Cardiac muscle cell (in vitro differentiated cells and primary cell): ENCODE measurements around the gene DOC2A. TPM values are rescaled to one million over a fixed set of nuclear protein-coding genes. Genes with fewer than 3 reads are reported as not detected.
A peak's percentile ranks its signal among the peaks of the same experiment; 100 is the strongest.

Experiments used
- DNase-seq, 2 donors: peaks; one replicate each; pipeline versions ENCODE4 v3.0.0 to v3.0.0-alpha.2; 2010 to 2017; ENCODE audit warnings: low read depth in 1 of 2, low spot score in 1 of 2
- H3K27ac ChIP-seq: fragments of 200-600 bp; sonication (generic); 2 replicates; pipeline ENCODE4 v1.5.1; 2016
- H3K27me3 ChIP-seq: fragments of 200-600 bp; sonication (generic); 2 replicates; pipeline ENCODE4 v1.6.0; 2016; ENCODE audit warnings: control low read depth
- H3K36me3 ChIP-seq: fragments of 200-600 bp; sonication (generic); 2 replicates; pipeline ENCODE4 v1.5.1; 2016; ENCODE audit warnings: control low read depth
- H3K4me1 ChIP-seq: fragments of 200-600 bp; sonication (generic); 2 replicates; pipeline ENCODE4 v1.8.1; 2017; ENCODE audit warnings: low read depth, mild to moderate bottlenecking, mixed run types
- H3K4me3 ChIP-seq: fragments of 200-600 bp; sonication (generic); 2 replicates; pipeline ENCODE4 v1.5.1; 2016; ENCODE audit warnings: mild to moderate bottlenecking
- H3K9me3 ChIP-seq: fragments of 200-600 bp; sonication (generic); 2 replicates; pipeline ENCODE4 v1.5.1; 2017; ENCODE audit warnings: low read depth, mild to moderate bottlenecking, control low read depth
- polyA plus RNA-seq: library from polyadenylated mRNA; unstranded; fragments of >200 nt; fragmentation: Nextera tagmentation; extraction: Ambion mirVana; gene quantifications from 2 replicates; pipeline ENCODE4 v1.2.1, GENCODE V29; 2016
- total RNA-seq: library from RNA; depleted of rRNA; stranded (reverse); fragments of >200 nt; gene quantifications from 2 replicates; pipeline ENCODE4 v1.2.3, GENCODE V29; 2016
- TF ChIP-seq, protein P1 (sequence below): IDR thresholded peaks from 2 replicates; pipeline ENCODE4 v1.5.1; 2012; ENCODE audit warnings: low read depth, mild to moderate bottlenecking, low read length

The DOC2A gene
- total and polyA plus RNA-seq, 2 experiments from 2014 or later = 3.3 to 7.2 TPM

GRCh38 chr16:30040221-30040620, 29.4 kb upstream of the DOC2A start:
- H3K4me1 ChIP-seq = no peaks in the 10 kb centered on the region
- no peak overlapping the region for H3K4me3 ChIP-seq
- no peak for DNase-seq
- H3K36me3 ChIP-seq = no peaks in the 10 kb centered on the region
- H3K9me3 ChIP-seq = no peaks in the 10 kb centered on the region
- H3K27me3 ChIP-seq = peaks cover 25% of the 10 kb centered on the region
- no peak overlapping the region for H3K27ac ChIP-seq
- TF ChIP-seq, protein P1, sequence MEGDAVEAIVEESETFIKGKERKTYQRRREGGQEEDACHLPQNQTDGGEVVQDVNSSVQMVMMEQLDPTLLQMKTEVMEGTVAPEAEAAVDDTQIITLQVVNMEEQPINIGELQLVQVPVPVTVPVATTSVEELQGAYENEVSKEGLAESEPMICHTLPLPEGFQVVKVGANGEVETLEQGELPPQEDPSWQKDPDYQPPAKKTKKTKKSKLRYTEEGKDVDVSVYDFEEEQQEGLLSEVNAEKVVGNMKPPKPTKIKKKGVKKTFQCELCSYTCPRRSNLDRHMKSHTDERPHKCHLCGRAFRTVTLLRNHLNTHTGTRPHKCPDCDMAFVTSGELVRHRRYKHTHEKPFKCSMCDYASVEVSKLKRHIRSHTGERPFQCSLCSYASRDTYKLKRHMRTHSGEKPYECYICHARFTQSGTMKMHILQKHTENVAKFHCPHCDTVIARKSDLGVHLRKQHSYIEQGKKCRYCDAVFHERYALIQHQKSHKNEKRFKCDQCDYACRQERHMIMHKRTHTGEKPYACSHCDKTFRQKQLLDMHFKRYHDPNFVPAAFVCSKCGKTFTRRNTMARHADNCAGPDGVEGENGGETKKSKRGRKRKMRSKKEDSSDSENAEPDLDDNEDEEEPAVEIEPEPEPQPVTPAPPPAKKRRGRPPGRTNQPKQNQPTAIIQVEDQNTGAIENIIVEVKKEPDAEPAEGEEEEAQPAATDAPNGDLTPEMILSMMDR = no peak

- no peaks in the 10 kb centered on the region for H3K36me3 ChIP-seq
- H3K27me3 ChIP-seq = peaks cover 52% of the 10 kb centered on the region
- H3K27ac ChIP-seq = no peak overlapping the region
- H3K4me3 ChIP-seq = no peak overlapping the region
- H3K9me3 ChIP-seq = no peaks in the 10 kb centered on the region
- DNase-seq = no peak
- no peaks in the 10 kb centered on the region for H3K4me1 ChIP-seq
- TF ChIP-seq, protein P1 = no peak
Observed at GRCh38 chr16:30033270-30033669, 22.4 kb upstream of the DOC2A start.

DNA sequence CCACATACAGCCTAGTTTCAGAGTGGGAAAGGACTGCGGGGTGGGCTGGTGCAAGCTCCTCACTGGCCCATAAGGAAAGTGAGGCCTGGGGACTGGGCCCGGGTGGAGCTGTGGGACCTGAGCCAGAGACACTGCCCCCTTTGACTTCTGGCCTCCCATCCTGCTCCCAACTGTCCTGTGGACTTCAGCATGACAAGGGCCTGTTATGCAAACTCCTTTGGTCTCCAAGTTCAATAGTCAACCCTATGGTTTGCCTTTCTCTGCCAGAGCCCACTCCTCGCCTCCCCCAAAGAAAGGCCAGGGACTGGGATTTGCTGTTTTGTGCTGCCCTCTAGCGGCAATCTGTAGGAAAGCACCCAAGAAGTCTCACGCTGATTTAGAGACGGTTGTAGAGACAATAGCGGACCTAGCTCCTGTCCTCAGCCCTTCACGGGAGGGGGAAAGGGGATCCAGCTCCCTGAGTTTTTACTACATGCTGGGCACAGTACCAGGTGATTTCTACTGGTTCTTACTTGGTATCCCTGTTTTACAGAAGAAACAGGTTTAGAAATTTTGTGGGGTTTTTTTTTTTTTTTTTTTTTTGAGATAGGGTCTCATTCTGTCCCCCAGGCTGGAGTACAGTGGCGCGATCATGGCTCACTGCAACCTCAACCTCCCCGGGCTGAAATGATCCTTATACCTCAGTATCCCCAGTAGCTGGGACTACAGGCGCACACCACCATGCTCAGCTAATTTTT, 21.4 kb upstream of the DOC2A start:
- Histone ChIP-seq H3K4me3 (no peak overlapping the region), H3K36me3 (no peaks in the 10 kb centered on the region), H3K27me3 (peaks cover 52% of the 10 kb centered on the region), H3K9me3 (no peaks in the 10 kb centered on the region), H3K4me1 (no peaks in the 10 kb centered on the region), H3K27ac (no peak overlapping the region)
- TF ChIP-seq, protein P1 = peak; percentile 88
- peak; percentile 71 to 78 for DNase-seq

GRCh38 chr16:30031477-30031918, 20.7 kb upstream of the DOC2A start:
- H3K36me3 ChIP-seq = no peaks in the 10 kb centered on the region
- TF ChIP-seq, protein P1 = no peak
- H3K27ac ChIP-seq = no peak overlapping the region
- no peak for DNase-seq
- no peak overlapping the region for H3K4me3 ChIP-seq
- no peaks in the 10 kb centered on the region for H3K9me3 ChIP-seq
- H3K27me3 ChIP-seq = peaks cover 49% of the 10 kb centered on the region
- H3K4me1 ChIP-seq = no peaks in the 10 kb centered on the region

- no peak within 1 kb of the TSS for H3K27ac ChIP-seq
Observed at GRCh38 chr16:30030841-30031413, 20.1 kb upstream of the DOC2A start, which contains the start of gene TLCD3B. Gene TLCD3B, minus strand, starts transcription at chr16:30031271. Its CDS starts 744 bp downstream, at chr16:30030527.

More at GRCh38 chr16:30030841-30031413, 20.1 kb upstream of the DOC2A start, which contains the start of gene TLCD3B:
- no peak for DNase-seq
- H3K36me3 ChIP-seq = no peaks in the 10 kb centered on the region
- TF ChIP-seq, protein P1 = no peak
- peaks cover 44% of the 10 kb centered on the region for H3K27me3 ChIP-seq
- H3K9me3 ChIP-seq = no peaks in the 10 kb centered on the region
- peak within 1 kb of the TSS; percentile 15 for H3K4me3 ChIP-seq
- no peaks in the 10 kb centered on the region for H3K4me1 ChIP-seq
